NCI-H1105 treated with DMSO at 0.1 percent for 48 hours (cell line): ENCODE data around the gene RIIAD1.
A peak's percentile ranks its signal among the peaks of the same experiment; 100 is the strongest.
"Not testable (repeated sequence)": the region's sequence is repeated elsewhere in the genome, so short reads cannot be mapped to it uniquely, and the experiment has no call there.

Source experiments
- DNase-seq: peaks from one replicate; lab custom pipeline; 2025; lab: John Stamatoyannopoulos, UW

RIIAD1 gene, protein sequence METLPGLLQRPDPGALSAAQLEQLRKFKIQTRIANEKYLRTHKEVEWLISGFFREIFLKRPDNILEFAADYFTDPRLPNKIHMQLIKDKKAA

DNA sequence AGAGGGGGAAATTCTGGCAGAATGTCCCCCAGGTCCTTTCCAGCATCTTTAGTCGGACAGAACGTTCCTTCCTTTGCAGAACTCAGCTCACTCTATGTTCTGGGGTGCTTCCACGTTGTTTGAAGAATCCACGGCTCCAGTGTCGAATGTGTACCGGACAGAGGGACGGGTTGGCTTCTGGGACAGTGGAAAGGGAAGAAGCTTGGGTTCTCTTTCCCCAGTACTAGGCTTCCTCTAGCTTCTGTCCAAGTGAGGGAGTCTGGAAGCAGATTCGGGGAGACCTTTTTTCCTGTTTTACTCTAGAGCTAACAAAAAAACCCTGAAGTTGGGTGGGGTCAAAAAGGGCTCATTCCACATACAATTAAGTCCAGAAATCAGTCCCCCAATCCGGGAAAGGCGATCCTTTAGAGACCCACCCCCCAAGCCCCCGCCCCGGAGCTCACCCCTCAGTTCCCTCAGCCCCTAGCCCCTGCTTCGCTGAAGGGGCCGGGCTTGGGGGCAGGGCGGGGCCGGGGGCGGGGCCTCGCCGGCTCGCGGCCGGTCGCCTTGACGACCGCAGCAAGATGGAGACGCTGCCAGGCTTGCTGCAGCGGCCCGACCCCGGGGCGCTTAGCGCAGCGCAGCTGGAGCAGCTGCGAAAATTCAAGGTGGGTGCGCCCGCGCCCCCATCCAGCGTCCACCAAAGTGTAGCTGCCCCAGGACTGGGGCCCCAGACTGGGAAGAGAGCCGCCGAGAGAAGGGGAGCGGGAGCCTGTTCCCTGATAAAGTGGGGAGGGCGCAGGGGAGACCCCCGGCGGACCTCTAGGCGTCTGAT is at the start of gene RIIAD1:
Gene RIIAD1, plus strand, starts transcription at position 549 of the 814 bp plus-strand sequence. Its CDS starts 15 bp downstream, at position 564.
- peak; percentile 42 for DNase-seq

GRCh38 chr1:151673407-151673806 is 47.9 kb upstream of the RIIAD1 start:
- DNase-seq = no peak

DNA sequence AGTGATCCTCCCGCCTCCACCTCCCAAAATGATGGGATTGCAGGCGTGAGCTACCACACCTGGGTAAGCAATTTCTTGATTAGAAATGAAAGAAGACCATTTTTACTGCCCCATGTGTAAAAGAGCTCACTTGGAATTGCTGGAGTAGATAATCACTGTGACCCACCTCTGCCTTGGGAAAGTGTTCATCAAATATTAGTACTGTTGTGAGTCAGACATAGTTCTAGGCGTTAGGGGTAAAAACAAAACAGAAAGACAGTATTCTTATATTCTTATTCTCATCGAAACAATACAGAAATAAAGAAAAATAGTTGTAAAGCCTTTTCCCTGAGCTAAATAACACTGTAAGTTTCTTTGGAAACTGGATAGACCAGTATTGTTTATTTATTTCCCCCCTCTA is 40.9 kb upstream of the RIIAD1 start:
- DNase-seq = no peak

- DNase-seq = no peak
Measured at GRCh38 chr1:151680826-151681225, 40.5 kb upstream of the RIIAD1 start.

DNA sequence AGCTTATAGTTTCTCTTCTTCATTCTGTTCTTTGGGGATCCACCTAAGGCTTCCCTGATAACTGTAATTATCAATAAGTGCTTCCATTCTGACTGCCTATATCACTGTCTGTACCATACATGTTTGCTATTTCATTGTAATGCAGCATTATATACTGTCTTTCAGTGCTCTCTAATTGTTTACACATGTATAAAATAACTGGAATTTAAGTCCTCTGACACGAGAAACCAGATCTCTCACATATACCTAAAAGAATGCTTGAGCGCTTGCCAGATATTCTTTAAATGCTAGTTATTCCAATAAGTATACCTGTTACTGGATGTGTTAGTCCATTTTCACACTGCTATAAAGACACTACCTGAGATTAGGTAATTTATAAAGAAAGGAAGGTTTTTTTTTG is 39.4 kb upstream of the RIIAD1 start:
- no peak for DNase-seq

GRCh38 chr1:151682901-151683300 is 38.4 kb upstream of the RIIAD1 start:
- not testable (repeated sequence) for DNase-seq

DNA sequence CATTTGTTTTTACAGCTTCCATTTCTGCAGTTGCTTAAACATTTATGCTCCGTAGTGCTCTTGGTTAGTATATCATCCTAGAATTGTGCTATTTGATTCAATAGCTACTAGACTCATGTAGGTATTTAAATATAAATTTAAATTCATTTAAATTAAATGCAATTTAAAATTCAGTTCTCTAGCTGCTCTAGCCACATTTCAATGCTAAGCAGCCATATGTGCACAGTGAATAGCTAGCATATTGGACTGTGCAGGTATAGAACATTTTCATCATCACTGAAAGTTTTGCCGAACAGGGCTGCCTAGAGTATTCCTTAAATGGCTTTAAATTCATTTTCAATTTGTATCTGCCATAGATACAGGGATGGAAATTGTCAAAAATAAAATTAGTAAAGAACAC is 37.2 kb upstream of the RIIAD1 start:
- no peak for DNase-seq

DNA sequence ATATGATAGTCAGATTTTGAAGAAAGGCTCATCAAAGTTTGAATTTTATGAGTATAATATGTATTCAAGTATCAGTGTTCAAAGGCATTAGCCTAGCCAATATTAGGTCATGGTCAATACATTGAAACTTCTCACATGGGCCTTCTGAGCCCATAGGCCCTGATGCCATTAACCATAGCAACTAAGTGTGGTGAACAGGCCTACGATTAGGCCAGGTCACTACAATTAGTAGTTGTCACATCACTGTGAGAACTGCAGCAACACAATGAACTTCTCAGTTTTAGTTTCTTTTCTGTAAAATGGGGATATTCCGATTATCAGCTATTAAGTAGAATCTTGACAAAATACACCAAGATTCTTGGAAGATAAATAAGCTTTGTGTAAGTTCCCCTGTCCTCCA is 34.8 kb upstream of the RIIAD1 start:
- DNase-seq = no peak

- no peak for DNase-seq
Measured at GRCh38 chr1:151689494-151689893, 31.8 kb upstream of the RIIAD1 start.

GRCh38 chr1:151692226-151692625 is 29.1 kb upstream of the RIIAD1 start:
- no peak for DNase-seq

DNA sequence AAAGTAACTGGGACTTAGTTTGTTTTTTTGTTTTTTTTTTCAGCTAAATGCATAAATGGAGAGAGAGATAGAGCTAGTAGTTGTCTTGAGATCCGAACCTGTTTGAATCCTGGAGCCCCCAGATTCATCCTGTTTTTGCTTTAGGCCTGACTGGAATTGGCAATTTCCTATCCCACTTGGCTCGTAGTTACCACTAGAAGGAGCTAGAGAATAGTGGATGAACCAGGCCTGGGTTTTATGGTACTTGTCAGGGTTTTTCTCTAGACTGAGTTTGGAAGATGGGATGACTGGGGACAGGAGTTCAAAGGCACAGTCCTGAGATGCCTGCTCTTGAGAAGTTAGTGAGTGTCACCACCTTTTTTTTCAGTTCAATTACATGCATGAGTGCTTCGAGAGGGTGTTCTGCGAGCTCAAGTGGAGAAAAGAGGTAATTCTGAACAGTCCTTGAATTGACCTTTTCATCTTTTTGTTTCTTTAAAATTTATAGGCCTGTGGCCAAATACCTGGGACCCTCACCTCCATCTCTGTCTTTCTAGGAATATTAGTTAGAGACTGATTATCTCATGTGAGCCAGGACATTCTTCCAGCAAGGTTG is 28.2 kb upstream of the RIIAD1 start:
- DNase-seq = peak; percentile 56

GRCh38 chr1:151701515-151701914 is 19.8 kb upstream of the RIIAD1 start:
- no peak for DNase-seq

GRCh38 chr1:151702936-151703335 is 18.4 kb upstream of the RIIAD1 start:
- no peak for DNase-seq

DNA sequence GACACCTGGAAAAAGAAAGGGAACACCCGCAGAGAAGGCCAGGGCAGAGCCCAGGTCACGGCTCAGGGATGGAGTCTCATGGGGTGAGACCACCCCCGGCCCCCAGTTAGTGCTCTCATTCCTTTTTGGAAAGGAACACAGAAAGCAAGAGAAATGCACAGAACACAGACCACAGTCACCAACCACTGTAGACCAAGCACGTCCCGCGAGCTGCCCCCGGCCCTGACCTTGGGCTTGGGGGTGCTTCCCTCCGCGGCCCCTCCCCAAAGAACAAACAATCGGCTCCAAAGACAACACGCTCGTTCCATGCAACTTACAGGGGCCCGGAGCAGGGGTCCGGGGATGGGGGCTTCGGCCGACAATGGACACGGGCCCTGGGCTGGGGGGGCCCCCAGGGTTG is 17.5 kb upstream of the RIIAD1 start:
- DNase-seq = no peak

- no peak for DNase-seq
Measured at GRCh38 chr1:151704246-151704645, 17.1 kb upstream of the RIIAD1 start.

- DNase-seq = no peak
Measured at GRCh38 chr1:151705146-151705545, 16.2 kb upstream of the RIIAD1 start.

DNA sequence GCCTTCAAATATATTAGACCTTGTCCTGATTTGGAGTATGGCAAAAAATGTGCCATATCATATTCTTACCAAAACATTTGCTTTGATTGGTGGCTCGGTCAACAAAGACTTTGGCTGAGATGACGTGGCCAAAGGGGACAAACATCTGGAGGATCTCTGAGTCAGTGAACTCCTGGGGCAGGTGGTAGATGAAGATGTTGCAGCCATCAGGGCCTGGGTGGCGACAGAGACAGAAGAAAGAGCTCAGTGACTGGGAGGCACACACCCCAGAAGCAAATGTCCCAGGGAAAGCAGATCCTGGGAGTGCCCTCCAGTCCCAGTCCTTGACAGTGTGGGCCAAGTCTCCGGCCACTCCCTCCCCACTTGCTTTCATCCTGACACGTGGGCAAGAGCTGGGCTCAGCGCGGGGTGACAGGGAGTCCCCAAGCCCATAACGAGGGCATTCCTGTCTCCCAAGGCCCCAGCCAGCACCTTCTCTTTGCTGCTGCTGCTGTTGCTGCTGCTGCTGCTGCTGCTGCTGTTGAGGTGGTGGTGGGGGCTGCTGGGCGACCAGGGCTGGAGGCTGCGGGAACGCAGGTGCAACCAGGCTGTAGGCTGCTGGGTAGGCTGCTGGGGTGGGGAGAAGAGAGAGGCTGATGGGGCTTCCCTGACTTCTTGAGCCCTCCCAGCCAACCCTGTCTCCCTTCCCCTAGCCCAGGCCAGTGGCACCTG is 15.4 kb upstream of the RIIAD1 start:
- no peak for DNase-seq

GRCh38 chr1:151706464-151707415 is 14.6 kb upstream of the RIIAD1 start:
- DNase-seq = no peak

DNA sequence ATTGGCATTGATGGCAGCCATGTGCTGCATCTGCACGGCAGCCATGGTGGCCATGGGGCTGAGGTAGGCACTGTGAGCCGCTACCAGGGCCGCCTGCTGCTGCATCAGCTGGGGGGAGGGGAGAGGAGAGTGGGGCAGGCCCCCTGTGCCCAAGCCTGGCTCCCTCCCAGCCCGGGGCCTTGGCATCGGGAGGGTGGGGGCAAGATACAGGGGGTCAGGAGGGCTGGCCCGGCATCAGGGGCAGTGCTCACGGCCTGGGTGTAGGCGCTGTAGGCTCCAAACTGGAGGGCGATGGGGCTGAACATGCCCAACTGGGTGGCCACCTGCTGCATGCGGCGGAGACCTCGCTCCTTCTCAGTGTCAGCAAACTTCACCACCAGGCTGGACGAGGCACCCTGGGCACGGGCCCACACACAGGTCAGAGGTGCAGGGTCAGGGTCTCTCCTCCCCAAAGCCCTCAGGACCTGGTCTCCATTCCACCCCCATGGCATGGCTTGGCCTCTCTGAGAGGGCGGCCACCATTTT is 13.7 kb upstream of the RIIAD1 start:
- DNase-seq = no peak

- DNase-seq = no peak
Measured at GRCh38 chr1:151708891-151709290, 12.4 kb upstream of the RIIAD1 start.

DNA sequence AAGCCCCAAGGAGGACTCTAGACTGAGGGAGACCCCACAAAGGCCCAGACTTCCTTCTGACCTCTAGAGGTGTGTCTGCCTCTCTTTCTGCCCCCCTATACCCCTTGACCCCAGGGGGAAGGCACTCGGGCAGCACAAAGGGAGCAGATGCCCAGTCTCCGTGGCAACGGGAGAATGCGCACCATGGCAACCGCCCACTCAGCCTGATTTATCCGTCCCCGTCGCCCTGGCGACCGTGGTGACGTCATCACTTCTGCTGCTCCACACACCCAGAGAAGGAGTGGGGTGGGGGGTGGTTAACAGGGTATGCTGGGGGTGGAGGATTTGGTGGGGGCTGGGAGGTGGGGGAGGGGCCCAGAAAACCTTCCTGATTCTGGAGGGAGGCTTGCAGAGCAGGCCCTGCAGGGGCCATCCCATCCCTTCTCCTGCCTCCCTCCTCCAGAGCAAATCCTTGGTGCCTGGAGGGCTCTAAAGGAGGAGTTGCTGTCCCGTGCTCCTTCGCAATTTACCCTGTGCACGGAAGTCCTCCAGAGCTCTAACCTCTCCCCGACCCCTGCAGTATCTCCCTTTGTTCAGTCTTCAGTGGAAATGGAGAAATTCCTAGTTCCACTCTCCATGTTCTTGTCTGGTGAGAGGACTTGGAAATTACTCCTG is 11.0 kb upstream of the RIIAD1 start:
- DNase-seq = peak; percentile 24
